Nephron progenitor cell (in vitro differentiated cells): ENCODE measurements around the gene ZIM2.
"Not testable (repeated sequence)": the region's sequence is repeated elsewhere in the genome, so short reads cannot be mapped to it uniquely, and the experiment has no call there.

Experiments
- DNase-seq: peaks from one replicate; pipeline ENCODE4 v3.0.0; 2021
- H3K27ac Mint-ChIP-seq: 2 replicates; pipeline ENCODE4 v1.8.0; 2021; ENCODE audit warnings: mild to moderate bottlenecking, moderate library complexity, mixed read lengths
- H3K27me3 Mint-ChIP-seq: 2 replicates; pipeline ENCODE4 v1.8.0; 2021; ENCODE audit warnings: mild to moderate bottlenecking, low read depth, mixed read lengths; ENCODE audit not compliant: poor library complexity
- H3K36me3 Mint-ChIP-seq: 2 replicates; pipeline ENCODE4 v1.8.0; 2021; ENCODE audit warnings: low read depth, mixed read lengths
- H3K4me1 Mint-ChIP-seq: 2 replicates; pipeline ENCODE4 v1.8.0; 2021; ENCODE audit warnings: mixed read lengths
- H3K4me3 Mint-ChIP-seq: 2 replicates; pipeline ENCODE4 v1.8.0; 2021; ENCODE audit warnings: mild to moderate bottlenecking, moderate library complexity, mixed read lengths
- H3K9me3 Mint-ChIP-seq: 2 replicates; pipeline ENCODE4 v1.8.0; 2021; ENCODE audit warnings: mild to moderate bottlenecking, moderate library complexity, mixed read lengths
- TF ChIP-seq, protein P1 (sequence below): fragments of 200-600 bp; sonication (generic); IDR thresholded peaks from 2 replicates; pipeline ENCODE4 v1.5.0; 2021; ENCODE audit warnings: antibody characterized with exemption

The ZIM2 gene

GRCh38 chr19:56864443-56865125 is 24.1 kb upstream of the ZIM2 start:
- TF ChIP-seq, protein P1, sequence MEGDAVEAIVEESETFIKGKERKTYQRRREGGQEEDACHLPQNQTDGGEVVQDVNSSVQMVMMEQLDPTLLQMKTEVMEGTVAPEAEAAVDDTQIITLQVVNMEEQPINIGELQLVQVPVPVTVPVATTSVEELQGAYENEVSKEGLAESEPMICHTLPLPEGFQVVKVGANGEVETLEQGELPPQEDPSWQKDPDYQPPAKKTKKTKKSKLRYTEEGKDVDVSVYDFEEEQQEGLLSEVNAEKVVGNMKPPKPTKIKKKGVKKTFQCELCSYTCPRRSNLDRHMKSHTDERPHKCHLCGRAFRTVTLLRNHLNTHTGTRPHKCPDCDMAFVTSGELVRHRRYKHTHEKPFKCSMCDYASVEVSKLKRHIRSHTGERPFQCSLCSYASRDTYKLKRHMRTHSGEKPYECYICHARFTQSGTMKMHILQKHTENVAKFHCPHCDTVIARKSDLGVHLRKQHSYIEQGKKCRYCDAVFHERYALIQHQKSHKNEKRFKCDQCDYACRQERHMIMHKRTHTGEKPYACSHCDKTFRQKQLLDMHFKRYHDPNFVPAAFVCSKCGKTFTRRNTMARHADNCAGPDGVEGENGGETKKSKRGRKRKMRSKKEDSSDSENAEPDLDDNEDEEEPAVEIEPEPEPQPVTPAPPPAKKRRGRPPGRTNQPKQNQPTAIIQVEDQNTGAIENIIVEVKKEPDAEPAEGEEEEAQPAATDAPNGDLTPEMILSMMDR: no peak
- no peak for DNase-seq
- Mint-ChIP-seq H3K9me3 (peaks cover 82% of the 10 kb centered on the region), H3K27ac (no peak overlapping the region), H3K27me3 (no peaks in the 10 kb centered on the region), H3K4me3 (no peak overlapping the region), H3K4me1 (no peaks in the 10 kb centered on the region), H3K36me3 (no peaks in the 10 kb centered on the region)

- H3K9me3 Mint-ChIP-seq: peaks cover 79% of the 10 kb centered on the region
Observed at GRCh38 chr19:56862741-56863140, 22.2 kb upstream of the ZIM2 start.

DNA sequence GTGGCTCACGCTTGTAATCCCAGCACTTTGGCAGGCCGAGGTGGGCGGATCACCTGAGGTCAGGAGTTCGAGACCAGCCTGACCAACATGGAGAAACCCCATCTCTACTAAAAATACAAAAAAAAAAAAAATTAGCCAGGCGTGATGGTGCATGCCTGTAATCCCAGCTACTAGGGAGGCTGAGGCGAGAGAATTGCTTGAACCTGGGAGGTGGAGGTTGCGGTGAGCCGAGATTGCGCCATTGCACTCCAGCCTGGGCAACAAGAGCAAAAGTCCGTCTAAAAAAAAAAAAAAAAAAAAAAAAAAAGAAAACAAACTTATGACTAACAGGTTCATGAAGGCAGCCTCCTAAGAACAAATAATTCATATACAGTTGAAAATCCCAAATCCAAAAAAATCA is 19.9 kb upstream of the ZIM2 start:
- not testable (repeated sequence) for DNase-seq, H3K4me3 Mint-ChIP-seq, H3K36me3 Mint-ChIP-seq, H3K4me1 Mint-ChIP-seq, H3K27me3 Mint-ChIP-seq, H3K27ac Mint-ChIP-seq
- peaks cover 82% of the 10 kb centered on the region for H3K9me3 Mint-ChIP-seq

More at GRCh38 chr19:56862741-56863140, 22.2 kb upstream of the ZIM2 start:
- TF ChIP-seq, protein P1: no peak
- no peak for DNase-seq
- no peak overlapping the region for H3K4me3 Mint-ChIP-seq
- H3K4me1 Mint-ChIP-seq: no peaks in the 10 kb centered on the region
- H3K36me3 Mint-ChIP-seq: no peaks in the 10 kb centered on the region
- H3K27ac Mint-ChIP-seq: no peak overlapping the region
- no peaks in the 10 kb centered on the region for H3K27me3 Mint-ChIP-seq

DNA sequence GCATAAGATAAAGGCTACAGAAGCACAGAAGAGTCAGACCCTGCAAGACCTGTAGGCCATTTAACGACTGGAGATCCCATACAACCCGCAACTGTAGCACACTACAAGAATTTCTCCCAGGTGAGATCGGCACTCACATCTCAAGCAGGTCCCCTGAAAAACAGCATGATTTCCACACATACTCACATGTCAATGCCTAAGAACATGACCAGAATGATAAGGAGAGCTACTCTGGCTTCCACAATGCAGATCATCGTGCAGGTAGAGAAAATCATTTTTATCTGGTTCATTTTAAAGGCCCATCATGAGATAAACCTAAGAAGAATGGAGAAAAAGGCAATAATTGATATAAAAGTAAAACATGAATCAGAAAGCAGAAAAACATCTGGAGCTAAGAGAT is 17.5 kb upstream of the ZIM2 start:
- no peaks in the 10 kb centered on the region for H3K4me1 Mint-ChIP-seq
- no peaks in the 10 kb centered on the region for H3K36me3 Mint-ChIP-seq
- TF ChIP-seq, protein P1: no peak
- H3K27ac Mint-ChIP-seq: no peak overlapping the region
- H3K4me3 Mint-ChIP-seq: no peak overlapping the region
- DNase-seq: no peak
- no peaks in the 10 kb centered on the region for H3K27me3 Mint-ChIP-seq
- peaks cover 82% of the 10 kb centered on the region for H3K9me3 Mint-ChIP-seq

DNA sequence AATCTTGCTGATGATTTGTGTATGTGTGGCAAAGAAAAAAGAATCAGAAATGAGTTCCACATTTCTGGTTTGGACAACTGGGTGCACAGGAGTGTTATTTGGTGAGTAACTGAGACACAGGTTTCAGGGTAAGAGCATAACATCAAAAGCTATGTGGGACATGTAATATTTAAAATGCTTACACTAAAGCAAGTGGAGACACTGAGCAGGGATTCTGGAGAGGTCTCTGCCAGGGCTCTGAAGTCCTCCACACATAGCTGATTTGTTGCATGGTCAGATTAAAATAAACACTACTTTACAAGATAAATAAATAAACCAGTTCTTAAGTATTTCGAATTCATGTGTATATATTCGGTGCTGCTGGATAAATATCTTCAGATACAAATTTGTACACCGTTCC is 16.3 kb upstream of the ZIM2 start:
- no peak overlapping the region for H3K4me3 Mint-ChIP-seq
- H3K27ac Mint-ChIP-seq: no peak overlapping the region
- TF ChIP-seq, protein P1: no peak
- no peaks in the 10 kb centered on the region for H3K36me3 Mint-ChIP-seq
- H3K27me3 Mint-ChIP-seq: no peaks in the 10 kb centered on the region
- no peaks in the 10 kb centered on the region for H3K4me1 Mint-ChIP-seq
- peaks cover 83% of the 10 kb centered on the region for H3K9me3 Mint-ChIP-seq
- DNase-seq: no peak

- H3K9me3 Mint-ChIP-seq: peaks cover 90% of the 10 kb centered on the region
- not testable (repeated sequence) for H3K4me1 Mint-ChIP-seq, DNase-seq, H3K27ac Mint-ChIP-seq, H3K4me3 Mint-ChIP-seq, H3K27me3 Mint-ChIP-seq, H3K36me3 Mint-ChIP-seq
Observed at GRCh38 chr19:56852361-56852760, 11.8 kb upstream of the ZIM2 start.

DNA sequence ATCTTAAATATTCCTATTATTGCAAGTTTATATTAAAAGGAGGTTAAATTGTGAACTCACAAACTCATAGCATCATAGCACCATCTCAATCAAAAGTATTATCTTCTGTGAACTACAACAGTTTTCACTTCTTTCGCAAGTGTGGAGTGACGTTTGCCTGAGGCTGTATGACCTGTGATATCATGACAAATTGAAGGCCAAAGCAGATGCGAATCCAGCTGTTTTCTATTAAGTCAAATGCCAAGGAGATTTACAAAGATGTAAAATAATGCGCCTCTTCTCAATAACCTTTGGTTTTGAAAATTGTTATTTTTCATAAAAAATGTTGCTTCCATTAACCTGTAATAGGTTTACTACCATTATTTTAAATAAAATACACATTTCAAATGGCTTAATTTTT is 7.6 kb upstream of the ZIM2 start:
- Mint-ChIP-seq H3K27ac (no peak overlapping the region), H3K4me1 (no peaks in the 10 kb centered on the region), H3K27me3 (no peaks in the 10 kb centered on the region), H3K36me3 (no peaks in the 10 kb centered on the region), H3K9me3 (peaks cover 70% of the 10 kb centered on the region), H3K4me3 (no peak overlapping the region)
- TF ChIP-seq, protein P1: no peak
- no peak for DNase-seq
